HL-60/S4 treated with retinoic acid at 250 ng/mL for 4 days and 3 days (cell line): ENCODE data around the gene ELFN1.

Experiments used
- in situ Hi-C: fragments of 300-500 bp; cut with MboI; formaldehyde crosslinking; loops from 2 replicates; pipeline ENCODE4 v1.7.0; 2022; ENCODE audit warnings: low sequenced_read_pairs

Gene ELFN1

DNA sequence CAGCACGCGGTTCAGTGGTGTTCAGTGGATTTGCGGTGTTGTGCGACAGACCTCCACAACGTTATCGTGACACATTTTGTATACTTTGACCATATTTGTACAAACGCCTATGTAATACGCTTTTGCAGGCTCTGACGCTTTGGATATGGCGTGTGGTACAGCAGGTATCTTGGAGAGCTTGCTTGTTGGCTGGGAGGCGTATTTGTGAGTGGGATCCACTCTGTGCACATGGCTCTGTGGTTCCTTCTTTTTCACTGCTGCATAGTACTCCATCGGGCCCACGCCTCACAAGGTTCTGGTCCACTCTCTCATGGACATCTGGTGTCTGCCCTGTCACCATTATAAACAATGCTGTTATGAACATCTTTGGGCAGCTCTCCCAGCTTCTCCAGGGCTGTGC, 53.2 kb downstream of the ELFN1 start:
- in situ Hi-C loops = no loop called here

DNA sequence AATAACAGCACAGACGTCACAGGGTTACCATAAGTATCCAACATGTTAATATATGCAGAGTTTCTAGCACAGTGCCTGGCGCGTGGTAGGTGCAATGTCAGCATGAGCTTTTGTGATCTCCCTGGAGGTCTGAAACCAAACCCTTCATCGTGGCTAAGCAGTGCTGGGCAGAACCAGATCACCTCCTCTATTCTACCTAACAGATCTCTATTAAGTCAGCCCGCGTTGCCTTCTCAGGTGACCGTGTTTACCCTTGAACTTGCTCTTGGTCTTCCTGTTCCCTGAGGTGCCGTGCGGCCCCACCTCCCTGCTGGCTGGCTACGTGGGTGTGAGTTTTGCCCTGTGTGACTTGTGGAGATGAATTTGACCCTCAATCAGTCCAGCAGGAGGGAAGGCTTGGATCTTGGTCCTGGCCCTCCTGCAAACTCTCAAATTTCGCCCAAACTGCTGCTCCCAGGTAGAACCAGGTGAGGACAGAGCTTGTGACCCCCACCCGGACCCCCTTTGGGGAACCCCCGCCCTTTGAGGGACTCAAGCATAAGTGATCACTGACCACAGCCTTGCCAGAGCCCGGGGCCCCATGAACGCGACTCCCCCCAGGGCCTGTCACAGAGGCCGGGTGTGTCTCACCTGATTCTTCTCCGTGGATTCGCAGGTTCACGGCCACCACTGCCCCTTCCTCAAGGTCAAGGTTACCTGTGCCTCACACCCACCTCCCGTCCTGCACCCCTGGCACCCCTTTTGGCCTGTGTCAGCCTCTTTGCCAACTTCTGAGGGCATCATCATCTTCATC, 54.2 kb downstream of the ELFN1 start:
- in situ Hi-C loops = no loop called here

DNA sequence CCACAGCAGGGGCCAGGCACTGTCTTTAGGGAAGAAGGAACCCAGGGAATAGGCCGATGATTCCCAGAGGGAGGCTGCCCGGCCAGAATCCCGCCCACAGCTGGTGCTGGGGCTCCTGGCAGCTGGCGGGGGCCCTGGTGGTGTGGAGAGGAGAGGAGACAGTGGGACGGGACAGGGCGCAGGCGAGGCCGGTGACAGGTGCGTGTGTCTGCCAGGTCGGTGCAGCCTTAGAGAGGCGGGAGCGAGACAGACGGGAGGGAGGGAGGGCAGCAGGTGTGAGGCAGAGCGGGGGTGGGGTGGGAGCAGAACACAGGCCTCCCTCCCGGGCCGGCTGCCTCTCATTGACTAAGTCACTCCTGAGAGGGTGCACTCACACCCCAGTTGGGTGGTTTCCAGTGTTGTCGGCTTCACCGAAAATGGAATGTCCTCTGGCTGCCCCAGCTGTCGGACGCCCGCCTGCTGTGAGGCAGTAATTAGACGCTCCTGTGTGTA, 55.2 kb downstream of the ELFN1 start:
- in situ Hi-C loops = no loop called here

DNA sequence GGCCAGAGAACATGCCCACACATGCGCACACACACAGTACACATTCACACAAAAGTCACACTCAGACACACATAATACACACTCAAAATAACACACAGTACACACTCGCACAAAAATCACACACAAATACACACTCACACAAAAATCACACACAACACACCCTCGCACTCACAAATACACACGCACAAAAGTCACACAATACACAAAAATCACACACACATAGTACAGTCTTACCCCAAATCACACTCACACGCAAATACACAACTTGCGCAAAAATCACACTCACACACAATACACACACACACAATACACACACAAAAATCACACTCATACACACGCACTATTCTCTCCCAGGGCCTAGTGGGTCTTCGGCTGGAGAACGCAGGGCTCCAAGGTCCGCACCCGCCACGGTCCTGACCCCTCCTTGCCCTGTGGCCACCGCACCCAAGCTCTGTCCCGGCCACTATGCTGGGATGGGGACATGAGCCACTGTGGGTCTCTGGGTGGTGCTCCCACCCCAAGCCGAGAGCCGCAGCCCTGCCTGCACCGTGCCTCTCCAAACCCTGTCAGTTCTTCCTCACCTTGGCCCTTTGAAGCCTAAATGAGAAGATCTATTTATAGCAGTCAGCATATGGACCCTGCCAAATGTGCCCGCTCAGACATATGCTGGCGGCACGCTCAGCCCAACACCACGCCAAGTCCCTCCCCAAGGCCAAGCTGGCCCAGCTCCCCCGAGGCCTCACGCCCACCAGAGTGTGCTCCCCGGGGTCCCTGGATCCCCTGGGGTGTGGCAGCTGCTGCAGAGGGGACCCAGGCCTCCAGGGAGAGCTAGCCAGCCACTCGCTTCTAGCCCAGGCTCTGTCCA, 55.9 kb downstream of the ELFN1 start:
- in situ Hi-C loops = no loop called here

DNA sequence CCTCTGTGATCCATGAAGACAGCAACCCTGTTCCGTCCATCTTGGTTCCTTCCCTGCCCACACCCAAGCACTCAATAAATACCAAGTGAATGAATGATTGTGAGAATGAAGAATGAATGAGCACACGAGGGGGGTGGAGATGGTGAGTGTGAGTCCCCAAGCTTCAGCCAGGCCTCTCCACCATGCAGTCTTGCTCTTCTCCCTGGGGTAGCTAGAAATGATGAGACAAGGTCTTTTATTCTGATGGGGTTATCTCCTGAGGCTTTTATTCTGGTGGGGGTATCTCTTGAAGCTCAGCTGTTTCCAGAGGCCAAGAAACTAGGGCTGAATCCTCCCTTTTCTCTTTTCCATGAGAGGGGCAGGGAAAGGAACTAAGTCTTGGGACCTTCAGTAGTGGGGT, 57.0 kb downstream of the ELFN1 start:
- in situ Hi-C loops = no loop called here

DNA sequence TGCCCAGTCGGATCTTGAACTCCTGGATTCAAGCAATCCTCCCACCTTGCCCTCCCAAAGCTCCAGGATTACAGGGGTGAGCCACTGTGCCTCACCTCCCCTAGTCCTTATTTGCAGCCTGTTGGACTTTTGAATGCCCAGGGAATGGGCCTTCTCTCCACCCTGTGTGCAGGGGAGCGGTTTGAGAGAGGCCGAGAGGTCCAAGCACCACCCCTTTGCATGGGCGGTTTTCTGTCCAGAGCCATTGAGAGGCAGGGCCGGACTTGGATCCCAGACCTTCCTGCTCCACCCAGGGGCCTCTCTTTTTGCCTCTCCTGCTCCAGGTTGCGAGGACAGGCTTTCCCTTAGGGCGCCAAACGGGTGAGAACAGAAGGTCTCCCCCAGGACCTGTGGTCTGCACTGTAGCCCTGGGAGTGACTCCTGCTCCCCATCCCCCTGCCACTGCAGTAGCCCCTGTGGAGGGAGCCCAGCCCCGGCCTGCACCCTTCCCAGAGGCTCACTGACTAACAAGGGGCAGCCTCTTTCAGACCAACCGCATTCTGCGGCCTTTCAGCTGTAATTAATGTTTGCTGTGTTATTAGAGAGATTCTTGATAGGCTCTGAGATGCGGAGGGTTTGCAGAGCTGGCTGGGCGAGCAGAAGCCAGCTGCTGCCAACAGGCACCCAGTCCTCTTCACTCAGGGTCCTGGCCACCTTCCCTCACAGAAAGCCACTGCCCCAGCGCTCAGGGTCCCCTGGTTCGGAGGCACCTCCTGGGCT, 57.9 kb downstream of the ELFN1 start:
- in situ Hi-C loops = no loop called here

DNA sequence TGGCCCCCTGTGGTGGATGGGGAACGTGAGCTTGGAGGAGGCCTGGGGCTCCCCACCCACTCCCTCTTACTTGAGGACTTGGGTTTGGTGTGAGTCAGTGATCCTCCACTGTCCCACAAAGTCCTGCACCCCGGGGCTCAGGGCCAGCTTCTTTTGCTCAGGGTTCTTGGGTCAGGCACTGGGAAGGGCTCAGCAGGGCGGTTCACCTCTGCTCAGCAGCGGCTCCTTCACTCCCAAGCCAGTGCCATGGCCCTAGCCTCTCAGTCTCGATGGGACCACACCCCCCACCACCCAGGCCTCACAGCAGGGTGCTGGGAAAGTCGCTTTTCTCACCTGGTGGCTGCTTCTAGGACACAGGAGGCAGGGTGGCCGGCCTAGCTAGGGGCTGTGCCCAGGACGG, 59.1 kb downstream of the ELFN1 start:
- in situ Hi-C loops = no loop called here

DNA sequence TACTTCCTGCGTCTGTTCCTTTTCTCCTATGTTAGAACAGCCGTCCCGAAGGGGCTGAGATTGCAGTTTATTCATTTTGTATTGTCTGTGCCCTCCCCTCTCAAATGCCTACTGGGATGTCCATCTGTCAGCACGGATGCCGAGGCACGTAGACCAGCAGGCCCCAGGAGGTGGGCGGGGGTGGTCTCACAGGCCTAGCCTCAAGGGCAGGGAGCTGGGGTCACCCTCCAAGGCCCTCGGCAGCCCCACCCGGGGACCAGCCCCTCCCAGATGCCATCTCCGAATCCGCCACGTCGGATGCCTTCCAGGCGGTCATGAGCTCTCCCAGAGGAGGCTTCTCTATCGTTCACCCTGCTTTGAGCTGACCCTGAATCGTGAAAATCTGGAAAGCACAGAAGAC, 59.7 kb downstream of the ELFN1 start:
- in situ Hi-C loops = no loop called here

DNA sequence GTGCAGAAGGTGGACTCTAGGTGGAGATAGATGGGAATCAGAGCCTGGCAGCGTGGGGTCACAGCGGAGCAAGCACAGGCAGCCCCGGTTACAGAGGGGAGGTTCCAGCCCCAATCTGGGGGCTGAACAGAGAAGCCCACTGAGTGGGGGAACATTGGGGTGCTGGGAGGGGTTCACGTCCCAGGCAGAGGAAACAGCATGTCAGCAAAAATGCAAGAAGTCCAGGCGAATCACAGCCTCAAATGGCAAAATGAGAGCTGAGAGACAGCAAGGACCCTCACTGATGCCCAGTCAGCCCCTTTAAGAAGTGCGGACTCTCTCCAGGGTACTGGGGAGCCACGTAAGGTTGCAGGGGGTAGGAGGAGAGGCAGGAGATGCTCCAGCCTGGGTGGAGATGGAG, 62.0 kb downstream of the ELFN1 start:
- in situ Hi-C loops = no loop called here

DNA sequence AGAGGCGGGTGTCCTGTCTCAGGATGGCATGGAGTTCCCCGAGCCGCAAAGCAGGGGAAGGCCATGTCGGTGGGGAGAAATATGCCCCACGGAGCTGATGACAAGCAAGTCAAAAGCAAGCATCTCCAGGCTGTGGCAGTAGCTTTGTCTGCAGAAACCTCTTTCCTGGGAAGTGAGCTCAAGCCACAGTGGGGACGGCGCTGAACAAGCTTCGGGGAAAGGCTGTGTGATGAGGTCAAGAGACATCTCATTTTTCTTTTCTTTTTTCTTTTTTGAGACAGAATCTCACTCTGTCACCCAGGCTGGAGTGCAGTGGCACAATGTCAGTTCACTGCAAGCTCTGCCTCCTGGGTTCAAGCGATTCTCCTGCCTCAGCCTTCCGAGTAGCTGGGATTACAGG, 62.6 kb downstream of the ELFN1 start:
- in situ Hi-C loops = no loop called here

DNA sequence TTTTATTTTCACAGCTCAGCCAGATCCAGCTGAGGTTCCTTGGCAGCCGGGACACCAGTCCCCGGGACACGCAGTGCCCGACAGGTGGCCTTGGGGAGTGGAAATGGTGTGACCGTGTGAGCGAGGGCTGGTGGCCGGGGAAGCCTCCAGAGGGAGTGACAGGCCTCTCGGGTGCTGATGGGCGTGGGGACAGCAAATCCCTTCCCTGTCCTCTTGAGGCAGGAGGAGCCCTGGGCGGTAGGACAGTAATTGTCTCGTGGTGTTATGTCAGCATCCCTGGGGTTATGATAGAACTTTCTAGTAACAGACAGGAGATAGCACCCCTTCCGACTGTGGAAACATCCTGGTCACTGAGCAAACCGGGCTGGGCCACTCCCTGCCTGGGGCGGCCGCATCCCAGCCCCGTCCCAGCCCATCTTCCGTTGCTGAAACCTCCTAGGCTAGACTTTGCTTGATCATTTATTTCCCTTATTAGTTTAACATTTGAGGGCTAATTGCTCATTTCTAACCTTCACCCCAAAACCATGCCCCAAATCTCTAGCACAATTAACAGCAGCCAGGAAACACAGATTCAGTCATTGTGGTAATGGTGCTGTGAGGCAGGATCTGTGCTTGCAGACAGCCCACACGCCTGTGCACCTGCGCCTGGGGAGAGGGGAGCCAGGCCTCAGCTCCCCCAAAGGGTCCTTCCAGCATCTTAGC, 63.3 kb downstream of the ELFN1 start:
- in situ Hi-C loops = no loop called here

DNA sequence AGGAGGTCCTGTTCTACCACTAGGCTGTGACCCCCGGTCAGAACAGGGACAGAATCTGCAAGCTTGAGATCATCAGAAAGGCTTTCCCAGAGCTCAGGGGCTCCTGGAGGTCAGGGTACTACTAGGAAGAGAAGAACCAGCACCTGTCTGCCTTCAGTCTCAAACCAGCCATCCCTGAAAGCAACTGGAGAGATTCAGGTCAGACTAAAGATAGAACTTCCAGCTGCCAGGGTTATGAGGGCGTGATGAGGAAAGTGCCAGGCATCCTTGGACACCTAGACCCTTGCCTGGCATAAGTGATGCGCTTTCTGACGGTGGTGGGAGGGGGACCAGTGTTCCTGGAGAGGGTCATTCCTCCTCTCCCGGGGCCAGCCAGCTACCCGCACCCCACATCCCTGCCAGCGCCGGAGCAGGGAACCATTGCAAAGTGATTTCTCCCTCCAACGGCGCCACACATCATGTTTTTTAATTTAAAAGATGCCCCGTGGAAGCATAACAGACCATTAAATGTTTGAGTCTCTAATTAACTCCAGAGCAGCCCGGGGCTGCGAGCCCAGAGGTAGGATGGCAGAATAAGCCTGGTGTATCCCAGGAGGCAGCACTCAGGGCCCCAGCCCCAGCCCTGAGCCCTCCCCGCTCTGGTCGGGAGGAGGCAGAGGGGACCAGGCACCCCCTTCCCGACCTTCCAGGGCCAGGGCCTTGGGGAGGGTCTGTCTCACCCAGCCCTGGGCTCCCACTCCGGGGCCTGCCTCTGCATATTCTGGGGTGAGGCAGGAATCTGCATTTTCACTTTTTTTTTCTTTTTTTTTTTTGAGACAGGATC, 64.0 kb downstream of the ELFN1 start:
- in situ Hi-C loops = no loop called here

DNA sequence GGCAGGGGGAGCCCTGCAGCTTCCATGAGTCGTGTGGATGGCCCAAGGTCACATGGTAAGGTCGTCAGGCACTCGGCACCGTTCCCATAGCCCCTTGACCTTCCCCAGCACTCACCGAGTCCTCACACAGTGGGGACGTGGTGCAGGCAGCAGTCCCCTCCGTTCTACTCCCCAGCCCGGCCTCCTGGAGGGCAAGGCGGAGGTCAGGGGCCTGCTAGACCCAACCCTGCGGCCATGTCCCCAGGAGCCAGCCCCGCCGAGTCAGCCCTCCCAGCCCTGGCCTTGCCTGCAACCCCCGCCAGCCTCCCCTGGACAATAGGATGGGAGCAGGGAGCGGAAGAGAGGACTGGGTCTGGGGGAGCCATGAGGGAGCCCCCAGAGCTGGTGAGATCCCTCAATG, 65.2 kb downstream of the ELFN1 start:
- in situ Hi-C loops = no loop called here

DNA sequence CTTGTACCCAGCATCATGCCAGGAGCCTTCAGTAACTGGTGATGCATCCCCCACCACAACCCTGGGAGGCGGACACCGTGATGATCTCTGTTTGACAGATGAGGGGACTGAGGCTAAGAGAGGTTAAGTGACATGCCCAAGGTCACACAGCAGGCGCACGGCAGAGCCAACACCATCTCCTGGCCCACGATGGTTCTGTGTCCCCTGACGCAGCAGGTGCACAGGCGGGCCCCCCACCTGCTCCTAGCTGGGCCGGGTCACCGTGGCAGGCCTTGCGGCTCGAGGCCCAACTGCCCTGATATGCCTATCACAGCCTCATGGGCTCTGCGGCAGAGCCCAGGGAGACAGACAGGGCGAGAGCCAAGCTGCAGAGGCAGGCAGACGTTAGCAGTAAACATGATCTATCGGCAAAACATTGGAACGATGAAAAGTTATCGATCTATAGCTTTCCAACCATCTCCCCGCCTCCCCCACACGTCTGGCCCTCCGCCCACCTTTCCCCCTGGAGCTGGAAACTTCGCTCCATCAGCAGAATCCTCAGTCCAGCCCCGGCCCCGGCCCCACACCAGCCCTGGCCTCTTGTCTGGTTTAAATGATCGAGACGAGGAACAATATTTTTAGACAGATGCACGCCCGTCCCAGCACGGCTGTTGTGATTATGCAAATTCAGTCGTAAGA, 65.9 kb downstream of the ELFN1 start:
- in situ Hi-C loops = no loop called here

DNA sequence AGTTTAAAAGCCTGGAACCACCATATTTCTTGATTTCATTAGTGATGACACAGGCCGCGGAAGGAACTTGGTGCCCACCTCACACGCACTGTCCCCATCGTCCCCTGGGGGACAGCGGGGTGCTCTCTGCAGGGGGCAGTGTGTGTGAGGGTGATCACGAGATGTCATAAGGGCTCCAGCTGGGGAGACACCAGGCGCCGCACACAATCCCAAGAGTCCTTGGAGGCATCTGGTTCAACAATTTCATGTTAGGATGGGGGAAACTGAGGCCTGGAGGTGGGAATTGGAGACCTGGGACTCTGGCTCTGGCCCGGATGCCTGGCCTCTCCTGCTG, 66.4 kb downstream of the ELFN1 start:
- in situ Hi-C loops = no loop called here

DNA sequence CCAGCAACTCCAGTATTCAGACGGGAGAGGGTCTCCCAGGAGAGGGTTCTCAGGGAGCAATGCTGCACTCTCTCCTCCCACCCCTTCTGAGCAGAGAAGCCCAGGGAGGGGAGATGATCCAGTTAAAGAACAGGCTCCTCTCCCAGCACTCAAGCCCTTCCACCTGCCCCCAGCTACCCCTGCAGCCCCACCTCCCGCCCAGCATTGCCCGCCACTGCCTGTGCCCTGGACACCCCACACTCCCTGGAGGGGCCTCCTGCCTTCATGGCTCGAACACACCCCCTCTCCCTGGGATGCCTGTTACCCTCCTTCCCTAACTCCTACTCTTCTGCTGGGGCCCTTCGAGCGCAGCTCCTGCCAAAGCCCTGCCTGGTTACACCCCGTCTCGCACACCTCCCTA, 66.8 kb downstream of the ELFN1 start:
- in situ Hi-C loops = no loop called here

DNA sequence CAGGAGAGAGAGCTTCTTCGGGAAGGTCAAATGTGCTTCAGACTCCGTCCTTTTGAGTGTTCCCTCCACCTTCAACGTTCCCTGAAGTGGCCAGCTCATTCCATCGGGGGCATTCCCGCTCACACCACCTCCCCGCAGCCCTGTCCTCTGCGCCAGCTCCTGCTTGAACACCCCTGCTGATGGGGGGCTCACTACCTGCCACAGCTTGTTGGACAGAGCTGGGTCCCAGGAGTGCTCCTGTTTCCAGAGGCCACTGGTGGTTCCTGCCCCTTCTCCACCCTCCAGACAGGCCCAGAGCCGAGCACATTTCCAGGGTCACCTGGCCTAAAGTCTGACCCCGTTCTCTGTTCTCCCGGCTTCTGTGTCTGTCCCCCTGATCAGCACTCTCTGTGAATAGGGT, 67.4 kb downstream of the ELFN1 start:
- in situ Hi-C loops = no loop called here

DNA sequence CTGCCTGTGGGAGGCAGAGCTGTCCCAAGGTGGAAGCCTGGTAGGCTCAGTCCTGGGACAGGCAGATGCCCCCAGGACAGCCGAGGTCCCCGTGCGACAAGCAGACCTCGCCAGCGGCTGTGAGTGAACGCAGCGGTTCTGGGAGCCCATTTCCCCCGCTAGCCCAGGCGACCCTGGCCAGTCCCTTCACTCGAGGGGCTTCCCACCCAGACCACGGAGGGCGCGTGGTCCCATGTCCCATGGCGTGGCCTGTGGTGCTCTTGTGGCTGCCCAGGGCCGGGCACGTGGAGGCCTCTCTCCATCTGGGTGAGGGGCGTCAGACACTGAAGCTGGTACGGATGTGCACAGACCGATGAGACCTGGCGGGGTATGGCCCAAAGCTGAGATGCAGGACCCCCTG, 67.9 kb downstream of the ELFN1 start:
- in situ Hi-C loops = no loop called here

DNA sequence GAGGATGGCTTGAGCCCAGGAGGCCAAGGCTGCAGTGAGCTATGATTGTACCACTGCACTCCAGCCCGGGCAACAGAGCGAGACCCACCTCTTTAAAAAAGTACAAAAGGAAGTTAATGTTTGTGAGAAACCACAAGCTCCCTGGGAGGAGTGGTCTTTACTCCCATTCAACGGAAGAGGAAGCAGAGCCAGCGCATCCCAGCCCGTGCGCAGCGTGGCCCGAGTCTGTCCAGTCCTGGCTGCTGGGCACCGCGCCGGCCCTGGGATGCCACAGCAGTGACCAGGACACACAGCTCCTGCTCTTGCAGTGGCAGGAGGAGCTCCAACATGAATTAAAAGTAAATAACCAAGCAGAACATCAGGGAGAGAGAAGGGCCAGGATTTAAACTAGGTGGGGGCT, 68.4 kb downstream of the ELFN1 start:
- in situ Hi-C loops = no loop called here

DNA sequence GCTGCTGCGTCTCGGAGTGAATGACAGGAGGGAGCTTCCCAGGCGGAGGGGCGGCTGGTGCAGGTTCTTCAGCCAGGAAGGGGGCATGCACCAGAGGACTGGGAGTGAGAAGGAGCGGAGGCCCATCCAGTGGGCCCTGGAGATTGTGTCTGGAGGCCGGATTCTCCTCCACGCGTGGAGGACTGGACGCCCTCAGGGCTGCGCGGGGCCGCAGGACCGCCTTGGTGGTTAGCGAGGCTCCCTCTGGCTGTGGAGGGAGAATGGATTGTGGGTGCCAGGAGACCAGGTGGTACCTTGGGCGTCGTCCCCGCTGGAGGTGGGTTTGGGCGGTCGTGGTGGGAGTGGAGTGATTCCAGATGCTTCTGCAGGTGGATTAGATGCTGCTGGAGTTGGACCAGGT, 68.9 kb downstream of the ELFN1 start:
- in situ Hi-C loops = no loop called here
